Esophagus (tissue), 2 donors: ENCODE results near the gene MYO6. TPM values are rescaled to one million over a fixed set of nuclear protein-coding genes. Genes with fewer than 3 reads are reported as not detected.
"Not testable (repeated sequence)": the region's sequence is repeated elsewhere in the genome, so short reads cannot be mapped to it uniquely, and the experiment has no call there.

Experiments used
- H3K27ac ChIP-seq, 2 donors: one replicate each; pipeline ENCODE4 v1.5.1; 2013; ENCODE audit warnings: low read depth in 2 of 2, mild to moderate bottlenecking in 2 of 2, inconsistent platforms in 1 of 2, low read length in 1 of 2, moderate library complexity in 1 of 2
- H3K27me3 ChIP-seq, 2 donors: one replicate each; pipeline ENCODE4 v1.6.1; 2013; ENCODE audit warnings: low read length in 2 of 2, control low read depth in 1 of 2, mild to moderate bottlenecking in 1 of 2; ENCODE audit not compliant: insufficient read depth in 2 of 2, control insufficient read depth in 1 of 2
- H3K36me3 ChIP-seq, 2 donors: one replicate each; pipeline ENCODE4 v1.6.1; 2013; ENCODE audit warnings: low read length in 1 of 2; ENCODE audit not compliant: control insufficient read depth in 2 of 2, insufficient read depth in 2 of 2
- H3K4me1 ChIP-seq, 2 donors: one replicate each; pipeline ENCODE4 v1.6.1; 2013; ENCODE audit warnings: low read length in 1 of 2; ENCODE audit not compliant: control insufficient read depth in 2 of 2, insufficient read depth in 2 of 2
- H3K4me3 ChIP-seq, 2 donors: one replicate each; pipeline ENCODE4 v1.5.1; 2013; ENCODE audit warnings: low read length in 2 of 2, mild to moderate bottlenecking in 2 of 2, low read depth in 1 of 2, moderate library complexity in 1 of 2
- H3K9me3 ChIP-seq, 2 donors: one replicate each; pipeline ENCODE4 v1.6.1; 2013; ENCODE audit warnings: mild to moderate bottlenecking in 2 of 2, low read depth in 1 of 2, low read length in 1 of 2, moderate library complexity in 1 of 2; ENCODE audit not compliant: control insufficient read depth in 2 of 2, insufficient read depth in 1 of 2
- WGBS, 2 donors: extraction: QIAGEN DNeasy Blood & Tissue Kit; methylation state at CpG; one replicate each; pipeline ENCODE4 v1.1.7; 2013; 5-methylcytosine and 5-hydroxymethylcytosine counted together
- polyA plus RNA-seq, 2 donors: library from polyadenylated mRNA; stranded (reverse); fragments of 200-250 nt; gene quantifications; one replicate each; pipeline ENCODE4 v1.2.3, GENCODE V29; 2013
- donor health status: healthy with polysubstance abuse.
- donor health status: Bipolar disorder and iron deficiency.

Gene MYO6
- polyA plus RNA-seq, 2 donors = 26.8 to 53.1 TPM

DNA sequence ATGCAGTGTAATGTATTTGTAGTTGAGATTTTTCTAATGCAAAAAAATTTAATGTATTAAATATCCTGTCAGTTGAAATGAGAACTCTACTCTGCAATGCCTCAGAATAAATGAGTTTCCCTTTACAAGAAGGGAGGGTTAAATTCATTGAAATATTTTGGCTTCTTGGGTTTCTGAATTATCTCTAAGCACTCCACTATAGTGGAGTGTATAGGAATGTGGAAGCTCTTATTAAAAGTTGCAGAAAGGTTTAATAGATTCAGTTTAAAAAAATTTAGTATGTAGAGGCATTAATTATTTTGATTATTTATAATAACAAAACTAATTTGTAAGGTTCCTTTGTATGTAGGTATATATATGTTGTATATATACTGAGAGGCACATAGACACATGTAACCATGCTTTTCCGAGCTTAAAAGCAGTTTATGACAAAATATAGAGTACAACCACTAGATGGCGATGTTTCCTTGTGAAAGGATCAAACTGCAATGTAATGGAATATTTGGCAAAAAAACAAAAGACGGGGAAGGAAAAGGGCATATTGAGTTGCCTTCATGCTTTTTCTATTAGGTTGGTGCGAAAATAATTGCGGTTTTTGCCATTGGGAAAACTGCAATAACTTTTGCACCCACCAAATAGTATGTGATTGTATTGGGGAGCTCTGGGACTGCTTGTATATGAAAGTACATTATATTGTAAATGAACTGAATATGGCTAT is 144.2 kb downstream of the MYO6 start:
- H3K27me3 ChIP-seq = no peaks in the 10 kb centered on the region
- no peak overlapping the region for H3K4me3 ChIP-seq
- no peaks in the 10 kb centered on the region for H3K4me1 ChIP-seq
- no peaks in the 10 kb centered on the region for H3K9me3 ChIP-seq
- no peak overlapping the region for H3K27ac ChIP-seq
- 24 to 29% methylated on average over 5 of the region's 5 CpGs for WGBS, 2 donors
- H3K36me3 ChIP-seq = no peaks in the 10 kb centered on the region

DNA sequence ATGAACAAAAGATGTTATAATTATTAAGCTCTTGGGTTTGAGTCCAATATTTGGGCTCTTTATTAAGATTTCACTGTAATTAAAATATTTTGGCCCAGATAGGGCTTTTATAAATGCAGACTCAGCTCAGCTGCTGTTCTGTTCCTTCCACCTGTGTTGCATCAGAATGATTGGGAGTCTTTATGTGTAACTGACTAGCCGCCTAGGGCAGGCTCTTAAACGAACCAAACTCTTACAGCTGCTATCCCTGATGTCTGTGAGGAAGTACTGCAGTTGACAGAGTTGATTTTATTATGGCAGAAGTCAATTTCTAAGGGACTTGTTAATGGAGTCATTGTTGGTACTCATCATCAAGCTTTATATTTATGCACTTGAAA is 144.7 kb downstream of the MYO6 start:
- 71 to 77% methylated on average over 2 of the region's 2 CpGs for WGBS, 2 donors
- no peaks in the 10 kb centered on the region for H3K27me3 ChIP-seq
- H3K4me3 ChIP-seq = no peak overlapping the region
- H3K9me3 ChIP-seq = no peaks in the 10 kb centered on the region
- H3K27ac ChIP-seq = no peak overlapping the region
- no peaks in the 10 kb centered on the region for H3K36me3 ChIP-seq
- H3K4me1 ChIP-seq = no peaks in the 10 kb centered on the region

DNA sequence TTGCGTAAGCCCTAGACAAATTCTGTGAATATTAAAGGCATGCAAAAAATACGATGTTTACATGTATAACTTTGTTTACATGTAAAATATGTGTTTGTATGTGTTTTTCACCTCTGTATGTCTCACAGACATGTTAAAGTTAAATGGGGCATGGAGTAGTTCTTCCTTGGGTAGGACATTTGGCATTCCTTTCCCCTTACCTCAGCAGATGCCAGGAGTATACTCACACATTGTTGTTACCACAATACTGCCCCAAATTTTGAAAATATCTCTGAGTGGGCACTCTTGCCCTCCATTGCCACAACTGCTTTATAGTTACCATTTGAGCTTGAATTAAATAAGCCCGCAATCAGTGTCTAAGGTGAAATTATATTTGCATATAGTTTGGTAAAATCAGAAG is 147.5 kb downstream of the MYO6 start:
- no peak overlapping the region for H3K4me3 ChIP-seq
- no peak overlapping the region for H3K27ac ChIP-seq
- H3K4me1 ChIP-seq = no peaks in the 10 kb centered on the region
- no peaks in the 10 kb centered on the region for H3K27me3 ChIP-seq
- H3K9me3 ChIP-seq = no peaks in the 10 kb centered on the region
- 69 to 95% methylated on average over 3 of the region's 3 CpGs for WGBS, 2 donors
- H3K36me3 ChIP-seq = no peaks in the 10 kb centered on the region

DNA sequence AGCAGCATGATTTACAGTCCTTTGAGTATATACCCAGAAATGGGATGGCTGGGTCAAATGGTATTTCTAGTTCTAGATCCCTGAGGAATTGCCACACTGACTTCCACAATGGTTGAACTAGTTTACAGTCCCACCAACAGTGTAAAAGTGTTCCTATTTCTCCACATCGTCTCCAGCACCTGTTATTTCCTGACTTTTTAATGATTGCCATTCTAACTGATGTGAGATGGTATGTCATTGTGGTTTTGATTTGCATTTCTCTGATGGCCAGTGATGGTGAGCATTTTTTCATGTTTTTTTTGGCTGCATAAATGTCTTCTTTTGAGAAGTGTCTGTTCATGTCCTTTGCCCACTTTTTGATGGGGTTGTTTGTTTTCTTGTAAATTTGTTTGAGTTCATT is 151.2 kb downstream of the MYO6 start:
- not testable (repeated sequence) for H3K36me3 ChIP-seq, H3K4me3 ChIP-seq, H3K27ac ChIP-seq, H3K4me1 ChIP-seq, H3K9me3 ChIP-seq, H3K27me3 ChIP-seq
- WGBS, 2 donors = 87 to 96% methylated on average over 1 of the region's 1 CpG

DNA sequence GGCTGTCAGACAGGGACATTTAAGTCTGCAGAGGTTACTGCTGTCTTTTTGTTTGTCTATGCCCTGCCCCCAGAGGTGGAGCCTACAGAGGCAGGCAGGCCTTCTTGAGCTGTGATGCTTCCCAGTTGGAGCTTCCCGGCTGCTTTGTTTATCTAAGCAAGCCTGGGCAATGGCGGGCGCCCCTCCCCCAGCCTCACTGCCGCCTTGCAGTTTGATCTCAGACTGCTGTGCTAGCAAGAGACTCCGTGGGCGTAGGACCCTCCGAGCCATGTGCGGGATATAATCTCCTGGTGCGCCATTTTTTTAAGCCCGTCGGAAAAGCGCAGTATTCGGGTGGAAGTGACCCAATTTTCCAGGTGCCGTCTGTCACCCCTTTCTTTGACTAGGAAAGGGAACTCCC is 156.1 kb downstream of the MYO6 start:
- not testable (repeated sequence) for H3K9me3 ChIP-seq, H3K4me1 ChIP-seq, H3K27ac ChIP-seq, H3K4me3 ChIP-seq, H3K27me3 ChIP-seq, H3K36me3 ChIP-seq
- WGBS, 2 donors = 93 to 96% methylated on average over 13 to 14 of the region's 14 CpGs

DNA sequence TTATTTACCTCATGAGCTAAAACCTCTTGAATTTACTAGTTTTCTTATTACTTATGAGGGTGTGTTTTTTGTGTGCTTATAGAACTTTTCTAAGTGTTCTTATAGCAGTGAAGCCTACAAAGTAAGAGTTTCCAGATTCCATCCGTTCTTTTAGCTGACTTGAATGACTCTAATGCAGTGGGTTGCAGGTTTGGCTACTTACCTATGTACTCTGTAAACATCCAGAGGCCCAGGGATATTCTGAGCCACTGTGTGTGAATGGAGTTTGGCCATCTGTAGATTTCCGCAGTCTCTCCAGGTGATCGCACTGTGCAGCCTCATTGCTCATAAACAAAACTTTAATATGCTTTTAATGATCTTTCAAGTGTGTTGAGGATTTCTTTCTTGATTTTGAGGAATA is 157.8 kb downstream of the MYO6 start:
- Histone ChIP-seq H3K27me3 (no peaks in the 10 kb centered on the region), H3K27ac (no peak overlapping the region), H3K4me3 (no peak overlapping the region), H3K36me3 (no peaks in the 10 kb centered on the region), H3K9me3 (no peaks in the 10 kb centered on the region), H3K4me1 (no peaks in the 10 kb centered on the region)
- WGBS, 2 donors = 88% methylated on average over 3 of the region's 3 CpGs

DNA sequence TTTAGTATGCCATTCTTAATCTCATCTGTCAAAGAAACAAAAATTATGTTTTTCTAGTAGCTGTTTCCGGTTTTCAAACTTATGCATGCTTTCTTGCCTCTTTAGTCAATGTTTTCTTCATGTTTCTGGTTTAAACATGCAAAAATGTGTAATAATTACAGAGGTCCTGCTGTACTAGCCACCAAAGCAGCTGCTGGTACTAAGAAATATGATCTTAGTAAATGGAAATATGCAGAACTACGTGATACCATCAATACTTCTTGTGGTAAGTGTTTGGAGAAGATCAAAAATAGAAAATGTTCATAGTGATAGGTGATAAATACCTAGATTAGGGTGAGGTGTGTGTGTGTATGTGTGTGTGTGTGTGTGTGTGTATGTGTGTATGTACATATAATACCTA is 158.4 kb downstream of the MYO6 start:
- Histone ChIP-seq H3K27ac (no peak overlapping the region), H3K36me3 (no peaks in the 10 kb centered on the region), H3K4me3 (no peak overlapping the region), H3K9me3 (no peaks in the 10 kb centered on the region), H3K4me1 (no peaks in the 10 kb centered on the region), H3K27me3 (no peaks in the 10 kb centered on the region)
- WGBS, 2 donors = 83 to 92% methylated on average over 2 of the region's 2 CpGs

DNA sequence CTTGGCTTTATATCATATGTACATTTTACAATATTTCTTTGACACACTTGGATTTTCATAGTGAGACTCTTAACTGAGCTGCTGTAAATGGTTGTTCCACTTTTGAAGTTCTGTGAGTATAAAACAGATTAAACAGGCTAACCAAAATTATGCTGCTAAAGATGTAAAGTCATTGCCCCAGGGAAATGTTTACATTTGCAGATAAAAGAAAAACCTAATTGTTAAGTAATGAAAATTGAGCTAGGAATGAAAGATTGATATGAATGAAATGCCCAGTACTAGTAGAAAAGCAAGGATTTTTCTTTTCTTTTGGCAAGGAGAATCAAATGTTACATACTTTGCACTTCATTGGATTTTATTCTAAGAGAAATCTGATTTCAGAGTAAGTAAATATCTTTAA is 164.0 kb downstream of the MYO6 start:
- no peaks in the 10 kb centered on the region for H3K4me1 ChIP-seq
- no peak overlapping the region for H3K4me3 ChIP-seq
- no peaks in the 10 kb centered on the region for H3K27me3 ChIP-seq
- no peaks in the 10 kb centered on the region for H3K9me3 ChIP-seq
- H3K36me3 ChIP-seq = peaks cover 2 to 4% of the 10 kb centered on the region in 2 donors
- no peak overlapping the region for H3K27ac ChIP-seq

DNA sequence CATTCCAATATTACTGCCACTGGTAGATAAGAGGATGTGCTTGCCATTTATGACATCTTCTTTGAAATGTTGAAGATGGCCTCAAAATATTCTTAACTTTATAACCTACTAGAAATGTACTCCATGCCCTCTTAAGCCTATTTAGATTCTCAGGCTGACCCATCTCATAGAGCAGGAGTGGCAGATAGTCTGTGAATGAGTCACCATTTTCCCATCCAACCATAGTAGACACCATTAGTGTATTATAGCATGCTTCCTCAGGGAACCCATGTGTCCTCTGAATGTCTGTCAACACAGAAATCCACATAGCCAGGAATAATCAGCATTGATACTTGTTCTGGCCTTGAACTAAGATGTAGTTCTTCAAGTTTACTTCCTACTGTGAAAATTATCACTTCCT is 173.2 kb downstream of the MYO6 start:
- Histone ChIP-seq H3K27me3 (no peaks in the 10 kb centered on the region), H3K36me3 (peaks cover 0 to 4% of the 10 kb centered on the region in 2 donors), H3K27ac (no peak overlapping the region), H3K4me1 (no peaks in the 10 kb centered on the region), H3K9me3 (no peaks in the 10 kb centered on the region), H3K4me3 (no peak overlapping the region)

DNA sequence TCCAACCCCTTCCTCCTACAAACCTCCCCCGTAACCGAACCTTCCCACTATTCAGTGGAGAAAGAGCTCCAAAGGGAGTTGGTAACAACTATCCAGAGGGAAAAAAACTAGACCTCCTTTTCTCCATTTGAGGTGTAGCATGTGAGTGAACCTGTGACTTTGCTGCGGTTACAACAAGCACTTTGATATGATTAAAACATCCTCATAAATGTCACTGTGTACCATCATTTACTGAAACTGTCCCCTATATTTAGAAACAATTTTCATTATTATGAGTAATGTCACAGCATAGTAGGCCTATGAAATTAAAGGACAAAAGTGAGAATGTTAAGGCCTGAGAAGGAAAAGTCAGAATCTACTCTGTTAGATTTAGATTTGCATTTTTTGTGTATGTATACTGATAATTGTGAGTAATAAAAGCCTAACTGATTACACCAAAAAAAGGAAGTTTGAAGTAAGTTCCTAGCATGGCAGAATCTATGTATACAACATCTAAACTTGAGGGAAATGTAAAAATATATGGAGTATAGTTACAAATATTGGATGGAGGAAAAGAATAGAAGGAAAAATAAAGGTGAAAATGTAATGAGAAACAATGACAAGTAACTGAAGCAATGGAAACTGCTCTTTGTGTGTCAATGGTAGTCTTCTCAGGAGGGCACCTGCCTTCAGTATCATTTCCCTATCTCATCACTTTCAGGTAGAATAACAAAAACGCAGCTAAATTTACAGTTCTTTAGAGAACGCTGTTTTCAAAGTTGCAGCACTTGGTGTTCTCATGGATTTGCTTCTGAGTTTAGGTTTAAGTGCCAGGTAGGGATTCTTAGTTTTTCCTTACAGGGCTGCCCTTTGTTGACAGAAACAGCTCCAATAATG is 177.5 kb downstream of the MYO6 start:
- no peak overlapping the region for H3K27ac ChIP-seq
- no peak overlapping the region for H3K4me3 ChIP-seq
- H3K4me1 ChIP-seq = no peaks in the 10 kb centered on the region
- no peaks in the 10 kb centered on the region for H3K36me3 ChIP-seq
- H3K27me3 ChIP-seq = no peaks in the 10 kb centered on the region
- 89% methylated on average over 5 of the region's 5 CpGs for WGBS, 2 donors
- H3K9me3 ChIP-seq = no peaks in the 10 kb centered on the region
